ENCODE data around the gene C6orf15.

GRCh38 chr6:31125586-31126363 lies 13.4 kb upstream of the C6orf15 start:
- TF ChIP-seq CTCF (conservative IDR thresholded peaks at IDR 0.05; ENCODE audit: low read depth, low read length) (no peak), EZH2 (IDR thresholded peaks at IDR 0.05; ENCODE audit: low read length, unreplicated experiment) (no peak), EZH2phosphoT487 (IDR thresholded peaks at IDR 0.05; ENCODE audit: borderline replicate concordance, low read length) (no peak)

Data from PC-3 (cell line).